K562 (cell line): Measurements from ENCODE around the gene MKLN1. TPM values are rescaled to one million over a fixed set of nuclear protein-coding genes. Genes with fewer than 3 reads are reported as not detected.

ENCODE experiments used
- CHD7 ChIP-seq: fragments of 200-600 bp; sonication (generic); IDR thresholded peaks from one replicate; pipeline ENCODE4 v1.6.1; 2012; ENCODE audit warnings: mild to moderate bottlenecking, low read depth, low read length, inconsistent platforms
- ESRRB ChIP-seq: fragments of 250-450 bp; sonication (Bioruptor Pico); IDR thresholded peaks from 2 replicates; pipeline ENCODE4 v1.5.0; 2020; ENCODE audit warnings: mild to moderate bottlenecking, moderate library complexity, borderline replicate concordance
- EWSR1 ChIP-seq: fragments of 450-650 bp; IDR thresholded peaks from 2 replicates; pipeline ENCODE4 v1.6.1; 2018; ENCODE audit warnings: borderline replicate concordance, mild to moderate bottlenecking, low read depth, moderate library complexity; ENCODE audit not compliant: partially characterized antibody
- ZFPM2 ChIP-seq: fragments of 250-450 bp; sonication (Bioruptor Pico); IDR thresholded peaks from 2 replicates; pipeline ENCODE4 v1.5.1; 2022; ENCODE audit warnings: mild to moderate bottlenecking
- polyA plus RNA-seq, 8 experiments: library from polyadenylated mRNA; depleted of rRNA in 4 of 8; stranded (reverse) in 5 of 8; unstranded in 3 of 8; fragments of >200 nt; fragmentation: Nextera tagmentation in 2 of 8; fragmentation: Illumina TruSeq in 1 of 8; extraction: Ambion mirVana in 2 of 8; extraction: Trizol in 1 of 8; gene quantifications; 2 replicates each; pipeline versions ENCODE4 v1.2.1 to v1.2.3, GENCODE V29; 2011 to 2014; ENCODE audit warnings: inconsistent platforms in 1 of 8, missing spikeins in 1 of 8
- total RNA-seq, 7 experiments: library from RNA; depleted of rRNA in 6 of 7; stranded (reverse); fragments of >200 nt in 6 of 7; fragmentation: Illumina TruSeq in 2 of 7; extraction: Trizol in 2 of 7; gene quantifications; 2 replicates each; pipeline versions ENCODE4 v1.2.1 to v1.2.3, GENCODE V29; 2011 to 2021; ENCODE audit warnings: low replicate concordance in 1 of 7

The MKLN1 gene
- total and polyA plus RNA-seq, 9 of the 15 experiments (the other 6 are each of a cell fraction or from before 2014, with no cell fraction given), result 18.6 to 80.4 (median 56.0) TPM

GRCh38 chr7:131352032-131352431, 24.4 kb downstream of the MKLN1 start (continued):
- TF ChIP-seq CHD7 (no peak), ZFPM2 (CRISPR knock-in tag) (no peak), EWSR1 (no peak), ESRRB (no peak)
